GM18517 (cell line): ENCODE data around the gene EPHB1.

Source experiments
- ATAC-seq: cut with Tn5 transposase; IDR thresholded peaks from one replicate; pipeline ENCODE4 v1.9.1; 2021; ENCODE audit warnings: mild to moderate bottlenecking, moderate library complexity; ENCODE audit not compliant: unreplicated experiment

EPHB1 gene

DNA sequence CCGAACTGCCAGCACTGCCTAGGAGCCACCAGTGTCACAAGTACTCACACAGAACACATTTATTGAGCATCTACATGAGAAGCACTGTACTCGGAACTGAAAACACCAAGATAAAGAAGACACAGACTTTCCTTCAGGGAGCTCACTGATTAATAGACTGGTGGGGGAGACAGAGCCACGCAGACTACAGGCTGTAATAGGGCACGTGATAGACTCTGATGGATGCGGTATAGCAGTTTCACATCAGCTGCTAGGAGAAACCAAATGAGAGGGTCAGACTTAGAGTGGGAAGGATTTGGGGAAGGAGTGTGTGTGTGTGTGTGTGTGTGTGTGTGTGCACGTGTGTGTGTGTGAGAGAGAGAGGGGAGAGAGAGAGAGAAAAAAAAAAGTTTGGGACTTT is 12.1 kb downstream of the EPHB1 start:
- ATAC-seq, result no peak

- ATAC-seq, result no peak
These were observed 13.8 kb downstream of the EPHB1 start for GRCh38 chr3:134808835-134809234.

- no peak for ATAC-seq
These were observed 14.5 kb downstream of the EPHB1 start for GRCh38 chr3:134809427-134810051.

- ATAC-seq, result no peak
These were observed 15.0 kb downstream of the EPHB1 start for GRCh38 chr3:134810052-134810435.

DNA sequence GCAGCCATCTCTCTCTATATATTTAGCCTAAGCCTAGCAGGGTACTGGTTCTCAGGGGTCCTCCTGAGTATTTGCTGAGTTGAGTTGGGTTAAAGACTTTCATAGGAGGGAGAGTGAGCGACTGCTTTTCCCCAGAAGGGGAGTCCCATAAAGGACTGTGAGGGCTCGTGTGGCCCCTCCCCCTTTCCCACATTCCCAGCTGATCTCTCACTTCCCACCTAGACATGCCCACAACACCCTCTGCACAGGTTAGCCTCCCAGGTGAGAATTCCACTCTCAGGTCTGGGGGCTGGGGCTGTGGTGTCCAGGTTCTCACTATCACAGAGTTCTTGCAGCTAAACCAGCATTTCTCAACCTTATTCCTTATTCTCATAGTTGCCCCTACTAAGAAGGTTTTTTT is 15.8 kb downstream of the EPHB1 start:
- ATAC-seq, result no peak

GRCh38 chr3:134813618-134814017 is 18.6 kb downstream of the EPHB1 start:
- no peak for ATAC-seq

DNA sequence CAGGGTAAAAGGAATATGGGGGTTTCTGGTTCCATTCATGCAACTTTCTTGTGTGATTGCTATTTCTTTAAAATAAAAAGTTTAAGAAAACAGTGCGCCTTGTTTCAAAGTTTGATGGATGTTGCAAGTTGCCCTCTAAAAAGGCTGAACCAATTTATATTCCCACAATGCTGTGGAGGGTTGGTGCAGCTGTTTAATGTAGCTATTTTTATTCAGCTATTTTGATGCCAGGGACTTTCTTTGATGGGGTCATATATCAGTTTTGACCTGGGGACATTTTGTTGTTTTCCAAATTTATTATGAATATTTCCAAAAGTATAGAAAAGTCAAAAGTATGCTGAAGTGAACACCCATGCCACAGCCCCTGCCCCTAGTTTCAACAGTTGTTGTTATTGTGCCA is 20.5 kb downstream of the EPHB1 start:
- ATAC-seq, result no peak

DNA sequence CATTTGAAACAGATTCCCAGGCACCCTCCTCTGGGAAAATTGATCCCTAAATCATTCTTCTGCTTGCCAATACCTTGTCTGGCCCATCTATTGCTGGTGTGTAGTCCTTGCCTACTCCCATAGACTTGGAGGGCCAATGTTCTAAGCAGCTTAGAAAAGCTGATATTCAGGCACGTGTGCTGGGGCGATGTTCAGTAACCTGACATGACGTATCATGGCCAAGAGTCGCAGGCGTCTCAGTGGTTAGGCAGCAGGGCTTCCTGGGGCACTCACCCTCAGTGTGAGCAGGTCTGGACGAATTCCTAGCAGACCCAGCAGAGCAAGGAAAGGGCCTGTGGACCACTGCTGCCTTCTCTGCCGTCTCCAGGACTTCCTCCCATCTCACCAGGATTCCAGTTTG is 21.6 kb downstream of the EPHB1 start:
- ATAC-seq, result no peak

- no peak for ATAC-seq
These were observed 22.2 kb downstream of the EPHB1 start for GRCh38 chr3:134817297-134817696.

GRCh38 chr3:134820994-134821393 is 25.9 kb downstream of the EPHB1 start:
- no peak for ATAC-seq

DNA sequence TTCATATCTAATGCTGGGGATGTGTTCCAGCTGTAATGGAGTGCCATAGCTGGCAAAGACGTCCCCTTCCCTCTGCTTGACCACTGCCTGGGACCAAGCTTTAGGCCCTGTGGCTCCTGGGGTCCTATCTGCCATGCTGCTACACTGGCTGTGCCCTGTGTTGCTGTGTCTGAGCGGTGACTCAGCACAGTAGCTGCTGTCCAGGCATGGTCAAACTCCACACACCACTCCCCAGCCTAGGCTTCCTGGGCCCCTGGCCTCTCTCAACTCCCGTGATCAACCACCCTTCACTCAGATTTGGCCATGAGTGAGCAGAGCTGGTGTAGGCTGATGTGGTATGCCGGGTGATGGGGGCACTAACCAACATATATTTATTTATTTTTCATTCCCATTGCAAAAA is 27.0 kb downstream of the EPHB1 start:
- no peak for ATAC-seq

- no peak for ATAC-seq
These were observed 28.6 kb downstream of the EPHB1 start for GRCh38 chr3:134823679-134824078.

DNA sequence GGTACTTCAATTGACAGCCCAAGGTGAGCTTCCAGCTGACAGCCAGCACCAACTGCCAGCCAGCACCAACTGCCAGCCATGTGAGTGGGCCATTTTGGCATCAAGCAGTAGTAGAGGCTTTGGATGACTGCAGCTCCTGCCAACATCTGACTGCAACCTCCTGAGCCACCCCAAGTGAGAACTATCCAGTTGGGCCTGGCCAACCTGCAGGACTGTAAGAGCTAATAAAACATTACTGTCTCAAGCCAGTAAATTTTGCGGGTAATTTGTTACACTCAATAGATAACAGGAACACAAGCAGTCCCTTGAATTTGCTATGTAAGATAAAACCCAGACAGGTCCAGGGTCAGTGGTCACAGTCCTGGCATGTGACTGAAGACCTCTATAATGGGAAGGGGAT is 29.7 kb downstream of the EPHB1 start:
- no peak for ATAC-seq

DNA sequence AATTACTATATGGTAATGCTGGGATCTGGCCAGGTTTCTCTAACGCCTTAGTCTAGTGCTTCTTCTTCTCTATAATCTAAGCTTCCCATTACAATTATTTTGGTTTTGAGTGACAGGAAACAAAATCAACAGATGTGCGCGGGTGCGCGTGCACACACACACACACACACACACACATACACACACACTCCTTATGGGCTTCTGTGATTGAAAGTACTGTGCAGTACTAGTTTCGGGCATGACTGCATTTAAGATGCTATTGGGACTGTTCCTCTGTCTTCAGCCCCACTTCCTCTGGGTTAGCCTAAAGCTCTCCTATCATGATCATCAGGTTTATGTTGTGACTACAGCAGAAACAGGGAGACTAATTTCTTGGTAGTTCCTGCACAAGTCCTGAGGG is 32.2 kb downstream of the EPHB1 start:
- ATAC-seq, result no peak

DNA sequence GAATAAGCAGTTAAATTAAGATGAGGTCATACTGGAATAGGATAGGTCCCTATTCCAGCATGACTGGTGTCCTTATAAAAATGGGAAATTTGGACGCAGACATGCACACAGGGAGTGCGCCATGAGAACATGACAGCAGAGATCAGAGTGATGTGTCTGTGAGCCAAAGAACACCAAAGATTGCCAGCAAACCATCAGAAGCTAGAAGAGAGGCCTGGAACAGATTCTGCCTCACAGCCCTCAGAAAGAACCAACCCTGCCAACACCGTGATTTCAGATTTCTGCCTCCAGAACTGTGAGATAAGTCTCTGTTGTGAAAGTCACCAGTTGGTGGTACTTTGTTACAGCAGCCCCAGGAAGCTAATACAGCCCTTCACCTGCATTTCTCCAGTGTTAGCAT is 34.7 kb downstream of the EPHB1 start:
- no peak for ATAC-seq

- ATAC-seq, result no peak
These were observed 37.5 kb downstream of the EPHB1 start for GRCh38 chr3:134832585-134832984.

GRCh38 chr3:134833453-134834163 is 38.5 kb downstream of the EPHB1 start:
- ATAC-seq, result no peak

GRCh38 chr3:134836921-134837320 is 41.9 kb downstream of the EPHB1 start:
- no peak for ATAC-seq

DNA sequence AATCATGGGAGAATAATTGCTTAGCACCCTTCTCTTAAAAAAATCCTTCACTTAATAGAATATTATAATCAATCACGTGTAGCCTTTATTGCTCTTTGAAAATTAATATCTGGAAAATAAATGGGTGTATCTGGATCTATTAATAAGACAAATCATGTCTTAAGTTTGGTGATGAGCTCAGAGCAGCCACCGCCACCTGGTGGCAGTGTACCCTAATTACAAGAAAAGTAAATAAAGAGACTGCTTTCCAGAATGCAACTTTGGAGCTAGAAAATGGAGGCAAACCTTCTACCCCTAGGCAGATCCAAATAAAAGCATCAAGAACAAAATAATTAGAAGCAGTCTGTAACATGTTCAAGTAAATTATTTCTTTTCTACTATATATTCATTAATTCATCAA is 43.5 kb downstream of the EPHB1 start:
- no peak for ATAC-seq

- no peak for ATAC-seq
These were observed 44.4 kb downstream of the EPHB1 start for GRCh38 chr3:134839422-134839821.

DNA sequence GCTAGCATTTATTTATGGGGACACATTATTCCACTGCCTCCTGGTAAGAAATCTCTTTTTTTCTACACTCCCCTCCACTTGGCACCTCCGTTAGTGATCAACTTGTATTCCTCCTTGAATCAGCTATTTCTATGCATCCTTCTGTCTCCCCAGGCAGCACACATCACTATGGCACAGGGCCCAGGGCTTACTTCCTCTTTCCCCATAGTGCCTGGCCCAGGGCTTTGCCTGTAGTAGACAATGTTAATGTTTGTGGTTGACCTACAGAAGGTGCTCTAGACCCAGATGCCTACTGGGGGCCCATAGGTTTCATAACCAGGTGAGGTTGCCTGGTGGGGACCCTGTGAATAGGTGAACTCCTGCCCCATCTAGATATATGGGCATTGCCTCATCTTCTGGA is 44.9 kb downstream of the EPHB1 start:
- ATAC-seq, result no peak

DNA sequence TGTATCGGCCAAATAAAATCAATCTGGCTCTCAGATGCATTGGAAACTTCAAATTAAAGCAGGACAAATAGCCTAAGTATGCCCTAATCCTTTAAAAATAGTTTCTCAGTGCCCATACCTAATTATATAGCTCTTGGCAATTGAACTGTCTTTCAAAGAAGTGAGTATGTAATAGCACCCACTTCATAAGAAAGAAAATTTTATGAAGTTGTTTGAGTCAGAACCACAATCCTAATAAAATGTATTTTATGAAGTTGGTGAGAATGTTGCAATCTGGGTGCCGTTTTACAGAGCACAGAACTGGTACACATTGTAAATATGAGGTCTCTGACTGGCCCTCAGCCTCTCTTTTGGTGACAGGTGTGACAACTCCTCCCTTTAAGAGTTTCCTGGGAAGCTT is 45.4 kb downstream of the EPHB1 start:
- no peak for ATAC-seq

DNA sequence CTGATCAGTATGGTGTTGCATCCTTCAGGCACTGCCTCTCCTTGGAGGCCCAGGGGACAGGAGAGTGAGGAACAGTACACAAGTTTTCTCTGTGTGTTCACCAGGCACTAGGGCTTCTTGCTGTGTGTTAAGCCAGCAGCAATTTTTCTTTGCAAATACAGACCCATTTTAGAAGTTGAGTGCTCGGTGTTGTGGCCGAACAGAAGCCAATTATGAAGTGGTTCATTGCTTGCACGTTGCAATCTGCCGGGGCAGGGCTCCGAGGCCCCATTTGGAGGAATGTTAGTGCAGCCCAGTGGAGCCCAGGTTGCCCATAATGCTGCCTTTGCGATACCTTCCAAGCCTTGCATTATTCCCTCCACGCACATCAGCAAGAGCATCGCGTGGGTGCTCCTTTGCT is 51.0 kb downstream of the EPHB1 start:
- no peak for ATAC-seq
